Midbrain (tissue), 1 donor: ENCODE measurements around the gene PLA1A.
"Not testable (repeated sequence)": the region's sequence is repeated elsewhere in the genome, so short reads cannot be mapped to it uniquely, and the experiment has no call there.

ENCODE experiments used
- DNase-seq: peaks from one replicate; lab custom pipeline; 2025; lab: John Stamatoyannopoulos, UW

PLA1A gene

GRCh38 chr3:119579366-119580066 lies 18.2 kb upstream of the PLA1A start, which contains the start of gene ADPRH:
Gene ADPRH, plus strand, starts transcription at chr3:119579492. Its CDS starts 2,678 bp downstream, at chr3:119582170.
- no peak for DNase-seq

GRCh38 chr3:119580067-119580760 lies 17.5 kb upstream of the PLA1A start:
- DNase-seq: no peak

- DNase-seq: no peak
Measured at GRCh38 chr3:119582178-119582577, 15.5 kb upstream of the PLA1A start.

- DNase-seq: no peak
Measured at GRCh38 chr3:119585208-119585607, 12.5 kb upstream of the PLA1A start.

GRCh38 chr3:119585856-119586570 lies 11.7 kb upstream of the PLA1A start:
- no peak for DNase-seq

GRCh38 chr3:119586733-119587172 lies 10.9 kb upstream of the PLA1A start:
- DNase-seq: no peak

- DNase-seq: no peak
Measured at GRCh38 chr3:119588112-119588511, 9.6 kb upstream of the PLA1A start.

GRCh38 chr3:119589102-119589773 lies 8.4 kb upstream of the PLA1A start:
- DNase-seq: no peak

- DNase-seq: no peak
Measured at GRCh38 chr3:119590706-119591105, 7.0 kb upstream of the PLA1A start.

- DNase-seq: no peak
Measured at GRCh38 chr3:119592861-119593260, 4.8 kb upstream of the PLA1A start.

- no peak for DNase-seq
Measured at GRCh38 chr3:119594066-119594465, 3.6 kb upstream of the PLA1A start.

GRCh38 chr3:119594929-119595328 lies 2.8 kb upstream of the PLA1A start:
- DNase-seq: not testable (repeated sequence)

GRCh38 chr3:119595639-119596334 lies 1.9 kb upstream of the PLA1A start:
- DNase-seq: no peak

- no peak for DNase-seq
Measured at GRCh38 chr3:119596398-119596797, 1.3 kb upstream of the PLA1A start.

GRCh38 chr3:119598410-119599098 lies 869 bp downstream of the PLA1A start:
- no peak for DNase-seq

GRCh38 chr3:119599558-119600174 lies 2.0 kb downstream of the PLA1A start:
- DNase-seq: no peak

GRCh38 chr3:119600732-119601131 lies 3.0 kb downstream of the PLA1A start:
- DNase-seq: no peak

GRCh38 chr3:119601154-119601553 lies 3.5 kb downstream of the PLA1A start:
- DNase-seq: no peak

- no peak for DNase-seq
Measured at GRCh38 chr3:119602676-119603075, 5.0 kb downstream of the PLA1A start.

GRCh38 chr3:119604878-119605277 lies 7.2 kb downstream of the PLA1A start:
- DNase-seq: no peak
